RWPE1 (cell line): Measurements from ENCODE around the gene ENTPD3.

ENCODE experiments used
- CTCF ChIA-PET: fragments of 350-600 bp; sonication (Branson Sonifier 250); formaldehyde crosslinking; extraction: SDS; loops from one replicate; lab custom pipeline; 2021; lab: Yijun Ruan, JAX
- POLR2A ChIA-PET: fragments of 400-600 bp; formaldehyde crosslinking; extraction: SDS; loops from one replicate; lab custom pipeline; 2020; ENCODE audit warnings: antibody characterized with exemption; ENCODE audit not compliant: low non-redundant PET; lab: Yijun Ruan, JAX
- DNase-seq: peaks from one replicate; pipeline ENCODE4 v3.0.0; 2012; ENCODE audit warnings: low spot score
- H3K27ac ChIP-seq: fragments of 450-650 bp; 2 replicates; pipeline ENCODE4 v1.5.1; 2017
- TF ChIP-seq, protein P1 (sequence below): fragments of 450-650 bp; conservative IDR thresholded peaks from 2 replicates; pipeline ENCODE4 v1.5.1; 2017; ENCODE audit warnings: low read depth, mild to moderate bottlenecking

ENTPD3 gene

DNA sequence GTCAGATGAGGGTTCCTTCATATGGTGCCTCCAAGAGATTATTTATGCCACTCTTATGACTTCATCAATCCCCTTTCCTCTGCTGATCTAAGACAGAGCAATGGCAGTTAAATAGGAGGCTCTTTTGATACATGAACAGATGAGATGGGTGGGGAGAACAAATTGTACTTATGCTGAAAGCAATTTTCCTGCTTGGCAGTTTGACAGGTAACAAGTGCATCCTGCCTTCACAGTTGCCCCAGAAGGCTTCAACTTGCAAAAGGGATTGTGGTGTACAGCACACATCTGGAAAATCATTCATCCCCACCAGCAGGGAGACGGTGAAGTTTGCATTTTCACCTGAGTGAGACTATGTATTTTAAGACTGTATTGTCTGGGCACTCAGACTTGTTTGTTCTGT lies 27.3 kb downstream of the ENTPD3 start:
- H3K27ac ChIP-seq, result no peak overlapping the region
- TF ChIP-seq, protein P1, sequence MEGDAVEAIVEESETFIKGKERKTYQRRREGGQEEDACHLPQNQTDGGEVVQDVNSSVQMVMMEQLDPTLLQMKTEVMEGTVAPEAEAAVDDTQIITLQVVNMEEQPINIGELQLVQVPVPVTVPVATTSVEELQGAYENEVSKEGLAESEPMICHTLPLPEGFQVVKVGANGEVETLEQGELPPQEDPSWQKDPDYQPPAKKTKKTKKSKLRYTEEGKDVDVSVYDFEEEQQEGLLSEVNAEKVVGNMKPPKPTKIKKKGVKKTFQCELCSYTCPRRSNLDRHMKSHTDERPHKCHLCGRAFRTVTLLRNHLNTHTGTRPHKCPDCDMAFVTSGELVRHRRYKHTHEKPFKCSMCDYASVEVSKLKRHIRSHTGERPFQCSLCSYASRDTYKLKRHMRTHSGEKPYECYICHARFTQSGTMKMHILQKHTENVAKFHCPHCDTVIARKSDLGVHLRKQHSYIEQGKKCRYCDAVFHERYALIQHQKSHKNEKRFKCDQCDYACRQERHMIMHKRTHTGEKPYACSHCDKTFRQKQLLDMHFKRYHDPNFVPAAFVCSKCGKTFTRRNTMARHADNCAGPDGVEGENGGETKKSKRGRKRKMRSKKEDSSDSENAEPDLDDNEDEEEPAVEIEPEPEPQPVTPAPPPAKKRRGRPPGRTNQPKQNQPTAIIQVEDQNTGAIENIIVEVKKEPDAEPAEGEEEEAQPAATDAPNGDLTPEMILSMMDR, result no peak
- POLR2A ChIA-PET, result no interaction called here
- CTCF ChIA-PET, result interaction anchor here (0.6 kb wide), 1 partner anchor 104 kb away, joined by 4 read pairs; no protein-coding TSS in a partner anchor
- DNase-seq, result no peak

DNA sequence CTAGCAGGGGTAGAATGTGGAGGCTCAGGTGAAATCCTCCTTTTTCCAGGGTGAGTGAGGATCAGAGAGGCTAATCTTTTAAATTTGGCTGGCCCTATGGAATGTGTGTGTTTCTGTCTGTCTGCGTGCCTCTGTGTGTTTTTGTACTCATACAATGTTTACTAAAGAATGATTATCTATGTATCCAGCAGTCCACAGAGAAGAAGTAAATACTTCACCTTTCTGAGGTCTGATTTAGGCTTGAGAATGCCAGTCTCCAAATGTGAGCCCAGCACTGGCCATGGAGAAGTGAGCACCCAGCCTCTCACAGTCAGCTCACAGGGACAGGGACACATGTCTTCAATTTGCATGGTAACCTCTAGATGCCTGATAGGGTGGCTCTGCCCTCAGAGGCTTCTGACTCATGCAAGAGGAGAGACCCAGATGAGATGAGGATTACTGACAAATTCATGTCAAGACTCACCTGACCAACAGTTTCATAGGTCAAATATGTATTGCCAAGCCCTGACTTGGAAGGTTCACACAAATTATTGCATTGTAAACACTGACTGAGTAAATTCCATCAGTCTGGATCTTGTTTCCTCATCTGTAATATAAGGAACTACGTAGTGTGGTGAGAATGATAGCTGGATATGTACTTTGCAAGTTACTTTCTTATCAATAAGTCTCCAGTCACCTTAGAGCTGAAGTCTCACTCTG lies 31.0 kb downstream of the ENTPD3 start:
- H3K27ac ChIP-seq, result no peak overlapping the region
- TF ChIP-seq, protein P1, result no peak
- CTCF ChIA-PET, result interaction anchor here (0.6 kb wide), 1 partner anchor 212 kb away, joined by 3 read pairs; no protein-coding TSS in a partner anchor
- DNase-seq, result peak; percentile 81
- POLR2A ChIA-PET, result no interaction called here

DNA sequence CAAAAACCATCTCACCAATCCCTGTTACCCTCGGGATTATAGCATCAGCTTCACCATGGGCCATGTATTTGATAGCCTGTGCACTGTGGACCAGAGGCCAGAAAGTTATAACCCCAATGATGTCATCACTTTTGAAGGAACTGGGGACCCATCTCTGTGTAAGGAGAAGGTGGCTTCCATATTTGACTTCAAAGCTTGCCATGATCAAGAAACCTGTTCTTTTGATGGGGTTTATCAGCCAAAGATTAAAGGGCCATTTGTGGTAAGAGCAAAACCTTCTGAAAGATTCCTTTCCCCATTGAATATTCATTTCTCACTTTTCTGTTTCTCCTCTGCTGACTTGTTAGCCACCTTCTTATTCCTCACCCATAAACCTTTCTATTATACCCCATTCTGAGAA lies 35.9 kb downstream of the ENTPD3 start:
- H3K27ac ChIP-seq, result no peak overlapping the region
- no peak for DNase-seq
- POLR2A ChIA-PET, result no interaction called here
- CTCF ChIA-PET, result interaction anchor here (0.6 kb wide), 1 partner anchor 106 kb away, joined by 4 read pairs; no protein-coding TSS in a partner anchor
- TF ChIP-seq, protein P1, result no peak

DNA sequence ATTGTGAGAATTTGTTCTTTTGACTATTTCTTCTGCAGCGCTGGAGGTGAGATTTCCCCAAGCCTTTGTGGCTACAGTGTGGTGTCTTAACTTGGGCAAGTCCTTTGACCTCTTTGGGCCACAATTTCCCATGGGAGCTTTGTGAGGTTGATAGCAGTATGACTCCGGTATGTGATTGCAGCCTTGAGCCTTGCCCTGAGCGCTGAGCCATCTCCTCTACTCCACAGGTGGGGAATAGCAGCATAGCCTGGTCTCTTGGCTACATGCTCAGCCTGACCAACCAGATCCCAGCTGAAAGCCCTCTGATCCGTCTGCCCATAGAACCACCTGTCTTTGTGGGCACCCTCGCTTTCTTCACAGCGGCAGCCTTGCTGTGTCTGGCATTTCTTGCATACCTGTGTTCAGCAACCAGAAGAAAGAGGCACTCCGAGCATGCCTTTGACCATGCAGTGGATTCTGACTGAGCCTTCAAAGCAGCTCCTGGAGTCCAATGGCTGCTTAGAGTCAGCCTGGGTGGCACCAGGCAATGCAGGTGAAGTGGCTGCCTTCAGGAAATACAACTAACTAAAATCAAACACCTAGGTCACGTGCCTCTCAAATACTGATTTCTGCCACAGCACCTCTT lies 40.2 kb downstream of the ENTPD3 start:
- ChIA-PET POLR2A (no interaction called here), CTCF (interaction anchor here (0.6 kb wide), 1 partner anchor 828 kb away, joined by 6 read pairs; no protein-coding TSS in a partner anchor)
- no peak for DNase-seq
- H3K27ac ChIP-seq, result no peak overlapping the region
- TF ChIP-seq, protein P1, result no peak

DNA sequence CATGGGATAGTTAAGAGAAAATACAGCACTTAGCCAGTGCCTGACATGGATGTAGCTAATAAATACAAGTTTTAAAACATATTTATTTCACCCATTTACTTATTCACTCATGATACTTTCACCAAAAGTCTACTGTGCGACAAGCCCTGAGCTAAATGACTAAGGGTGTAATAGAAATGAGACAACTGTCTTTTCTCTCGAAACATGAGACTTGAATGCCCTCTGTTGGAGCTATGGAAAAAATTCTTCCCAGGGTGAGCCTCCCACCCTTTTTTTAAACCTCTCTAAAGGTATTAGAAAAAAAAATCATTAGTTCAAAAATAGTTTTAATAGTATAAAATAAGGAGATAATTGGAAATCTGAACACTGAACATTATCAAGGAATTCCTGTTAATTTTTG lies 45.8 kb downstream of the ENTPD3 start:
- POLR2A ChIA-PET, result no interaction called here
- no peak overlapping the region for H3K27ac ChIP-seq
- CTCF ChIA-PET, result interaction anchor here (0.7 kb wide), 1 partner anchor 106 kb away, joined by 4 read pairs; no protein-coding TSS in a partner anchor
- no peak for DNase-seq
- TF ChIP-seq, protein P1, result no peak

DNA sequence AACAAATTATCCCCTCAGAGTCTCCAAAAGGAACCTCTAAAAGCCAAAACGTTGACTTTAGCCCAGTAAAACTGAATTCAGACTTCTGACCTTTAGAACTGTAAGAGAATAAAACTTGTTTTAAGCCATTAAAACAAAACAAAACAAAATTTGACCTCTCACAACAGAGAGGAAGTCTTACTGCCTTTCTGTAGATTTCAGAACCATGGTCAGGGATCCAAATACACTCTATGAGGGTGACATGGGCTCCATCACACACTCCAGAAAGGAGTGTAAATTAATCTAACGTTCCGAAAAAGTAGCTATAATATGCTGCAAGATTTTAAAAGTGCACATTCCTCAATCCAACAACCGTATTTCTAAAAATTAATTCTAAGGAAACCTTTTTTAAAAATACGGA lies 50.9 kb downstream of the ENTPD3 start:
- no peak for DNase-seq
- POLR2A ChIA-PET, result no interaction called here
- CTCF ChIA-PET, result interaction anchor here (0.5 to 1.2 kb wide), 2 partner anchors 93 to 111 kb away, joined by 3 to 4 read pairs; no protein-coding TSS in a partner anchor
- TF ChIP-seq, protein P1, result no peak
- H3K27ac ChIP-seq, result no peak overlapping the region
